Measurements from ENCODE around the gene TTYH2. TPM values are rescaled to one million over a fixed set of nuclear protein-coding genes. Genes with fewer than 3 reads are reported as not detected.

TTYH2 gene
- total RNA-seq, 1 experiment from 2014 or later, result 0.12 TPM

GRCh38 chr17:74235040-74235581, 21.7 kb downstream of the TTYH2 start:
- H3K4me3 Mint-ChIP-seq (ENCODE audit: unreplicated experiment), result no peak overlapping the region
- H3K27ac Mint-ChIP-seq (ENCODE audit: low read depth, unreplicated experiment), result no peak overlapping the region
- TF ChIP-seq CTCF (IDR thresholded peaks at IDR 0.05; ENCODE audit: unreplicated experiment), result no peak
- CTCF ChIA-PET, result no interaction called here
- H3K4me1 Mint-ChIP-seq (ENCODE audit: insufficient read depth, unreplicated experiment), result no peaks in the 10 kb centered on the region
- H3K9me3 Mint-ChIP-seq (ENCODE audit: unreplicated experiment), result no peaks in the 10 kb centered on the region
- POLR2A ChIA-PET, result no interaction called here
- H3K27me3 Mint-ChIP-seq (ENCODE audit: insufficient read depth, unreplicated experiment), result no peaks in the 10 kb centered on the region
- DNase-seq (ENCODE audit: unreplicated experiment), result no peak
- intact Hi-C loops (cut with micrococcal nuclease), result no loop called here
- no TSS peak for BruUV-seq (replicated peaks)
- H3K36me3 Mint-ChIP-seq (ENCODE audit: insufficient read depth, unreplicated experiment), result no peaks in the 10 kb centered on the region

GRCh38 chr17:74235911-74236371, 22.6 kb downstream of the TTYH2 start:
- Mint-ChIP-seq H3K9me3 (ENCODE audit: unreplicated experiment) (no peaks in the 10 kb centered on the region), H3K4me3 (ENCODE audit: unreplicated experiment) (no peak overlapping the region), H3K27ac (ENCODE audit: low read depth, unreplicated experiment) (no peak overlapping the region), H3K36me3 (ENCODE audit: insufficient read depth, unreplicated experiment) (no peaks in the 10 kb centered on the region), H3K4me1 (ENCODE audit: insufficient read depth, unreplicated experiment) (no peaks in the 10 kb centered on the region), H3K27me3 (ENCODE audit: insufficient read depth, unreplicated experiment) (peaks cover 5% of the 10 kb centered on the region)
- ChIA-PET POLR2A (no interaction called here), CTCF (no interaction called here)
- DNase-seq (ENCODE audit: unreplicated experiment), result no peak
- no peak for TF ChIP-seq CTCF (IDR thresholded peaks at IDR 0.05; ENCODE audit: unreplicated experiment)
- no TSS peak for BruUV-seq (replicated peaks)
- intact Hi-C loops (cut with micrococcal nuclease), result no loop called here

- H3K4me1 Mint-ChIP-seq (ENCODE audit: insufficient read depth, unreplicated experiment), result no peaks in the 10 kb centered on the region
- no peak for TF ChIP-seq CTCF (IDR thresholded peaks at IDR 0.05; ENCODE audit: unreplicated experiment)
- peaks cover 18% of the 10 kb centered on the region for H3K27me3 Mint-ChIP-seq (ENCODE audit: insufficient read depth, unreplicated experiment)
- H3K36me3 Mint-ChIP-seq (ENCODE audit: insufficient read depth, unreplicated experiment), result no peaks in the 10 kb centered on the region
- BruUV-seq (replicated peaks), result no TSS peak
- ChIA-PET POLR2A (interaction anchor here (0.6 to 0.7 kb wide), 2 partner anchors 20 to 614 kb away, joined by 3 to 4 read pairs; no protein-coding TSS in a partner anchor), CTCF (no interaction called here)
- H3K4me3 Mint-ChIP-seq (ENCODE audit: unreplicated experiment), result no peak overlapping the region
- H3K27ac Mint-ChIP-seq (ENCODE audit: low read depth, unreplicated experiment), result no peak overlapping the region
- intact Hi-C loops (cut with micrococcal nuclease), result no loop called here
- no peaks in the 10 kb centered on the region for H3K9me3 Mint-ChIP-seq (ENCODE audit: unreplicated experiment)
- DNase-seq (ENCODE audit: unreplicated experiment), result no peak
These were observed 23.9 kb downstream of the TTYH2 start for GRCh38 chr17:74237321-74237720.

- ChIA-PET POLR2A (no interaction called here), CTCF (no interaction called here)
- Mint-ChIP-seq H3K36me3 (ENCODE audit: insufficient read depth, unreplicated experiment) (no peaks in the 10 kb centered on the region), H3K9me3 (ENCODE audit: unreplicated experiment) (no peaks in the 10 kb centered on the region), H3K27me3 (ENCODE audit: insufficient read depth, unreplicated experiment) (peaks cover 18% of the 10 kb centered on the region), H3K27ac (ENCODE audit: low read depth, unreplicated experiment) (no peak overlapping the region), H3K4me1 (ENCODE audit: insufficient read depth, unreplicated experiment) (no peaks in the 10 kb centered on the region), H3K4me3 (ENCODE audit: unreplicated experiment) (no peak overlapping the region)
- DNase-seq (ENCODE audit: unreplicated experiment), result peak; percentile 33
- intact Hi-C loops (cut with micrococcal nuclease), result no loop called here
- TF ChIP-seq CTCF (IDR thresholded peaks at IDR 0.05; ENCODE audit: unreplicated experiment), result no peak
- no TSS peak for BruUV-seq (replicated peaks)
These were observed 25.8 kb downstream of the TTYH2 start for GRCh38 chr17:74239172-74239571.
